GM10266 (cell line): ENCODE measurements around the gene RAB43.
"Not testable (repeated sequence)": the region's sequence is repeated elsewhere in the genome, so short reads cannot be mapped to it uniquely, and the experiment has no call there.

Experiments
- DNase-seq: peaks from one replicate; pipeline ENCODE4 v3.0.0; 2012; ENCODE audit errors: extremely low spot score
- CTCF ChIP-seq: IDR thresholded peaks from 2 replicates; pipeline ENCODE4 v1.5.1; 2012; ENCODE audit warnings: mild to moderate bottlenecking, low read depth; ENCODE audit not compliant: control insufficient read depth, insufficient read depth; ENCODE audit errors: missing control alignments

The RAB43 gene

GRCh38 chr3:129104051-129104450 is 17.6 kb downstream of the RAB43 start:
- TF ChIP-seq CTCF, result no peak
- DNase-seq, result no peak

DNA sequence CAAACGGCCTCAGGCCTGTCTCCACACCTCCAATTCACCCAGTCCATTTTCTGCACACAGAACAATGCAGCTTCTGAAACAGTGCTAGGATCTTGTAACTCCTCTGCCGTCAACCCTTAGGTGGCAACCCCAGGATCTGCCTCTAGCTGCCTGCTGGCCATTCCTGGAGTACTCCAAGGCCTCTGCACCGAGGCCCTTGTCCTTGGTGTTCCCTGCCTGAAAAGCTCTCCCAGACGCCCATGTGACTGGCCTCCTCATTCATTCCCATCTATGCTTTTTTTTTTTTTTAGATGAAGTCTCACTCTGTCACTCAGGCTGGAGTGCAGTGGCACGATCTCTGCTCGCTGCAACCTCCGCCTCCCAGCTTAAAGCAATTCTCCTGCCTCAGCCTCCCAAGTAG is 18.3 kb downstream of the RAB43 start:
- no peak for DNase-seq
- TF ChIP-seq CTCF, result no peak

- no peak for DNase-seq
- TF ChIP-seq CTCF, result no peak
Observed at GRCh38 chr3:129101370-129102138, 20.1 kb downstream of the RAB43 start.

GRCh38 chr3:129100274-129100673 is 21.3 kb downstream of the RAB43 start:
- no peak for TF ChIP-seq CTCF
- DNase-seq, result no peak

DNA sequence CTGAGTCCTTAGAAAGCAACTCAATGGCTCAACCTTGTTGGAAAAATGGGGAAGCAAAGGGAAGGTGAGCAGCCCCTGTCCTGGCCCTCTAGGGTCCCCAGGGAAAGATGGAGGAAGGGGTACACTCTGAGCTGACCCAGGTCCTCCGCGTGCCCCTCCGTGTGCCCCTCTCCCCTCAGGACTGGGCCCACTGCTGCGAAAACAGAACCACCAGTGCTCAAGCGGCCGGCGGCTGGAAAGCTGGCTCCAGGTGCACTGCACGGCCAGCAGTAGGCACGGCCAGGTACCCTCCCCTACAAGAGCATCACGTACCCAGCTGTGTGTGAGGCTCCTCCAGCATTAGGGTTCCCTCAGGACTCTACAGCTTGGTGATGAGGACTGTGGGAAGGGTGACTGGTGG is 26.3 kb downstream of the RAB43 start:
- no peak for DNase-seq
- TF ChIP-seq CTCF, result no peak

GRCh38 chr3:129088312-129088711 is 33.3 kb downstream of the RAB43 start:
- DNase-seq, result not testable (repeated sequence)

DNA sequence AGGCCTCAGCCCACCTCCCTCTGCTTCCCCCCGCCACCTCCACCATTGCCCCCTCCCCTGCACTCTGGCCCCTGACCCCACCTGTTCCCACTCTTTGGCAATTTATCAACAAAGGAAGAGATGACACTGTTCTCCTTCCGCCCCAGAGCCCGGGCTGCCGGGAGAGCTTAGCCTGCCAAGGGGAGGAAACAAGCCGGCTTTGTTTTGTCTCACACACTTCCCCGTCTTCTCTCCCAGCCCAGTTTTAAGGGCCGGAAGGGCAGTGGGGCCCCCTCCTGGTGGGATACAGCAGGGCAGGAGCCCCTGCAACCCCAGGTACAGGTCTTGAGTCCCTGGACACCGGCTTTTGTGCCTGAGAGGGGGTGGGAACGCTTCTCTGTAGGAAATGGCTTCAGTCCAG is 33.7 kb downstream of the RAB43 start:
- DNase-seq, result not testable (repeated sequence)

GRCh38 chr3:129087138-129087702 is 34.4 kb downstream of the RAB43 start:
- TF ChIP-seq CTCF, result no peak

More at GRCh38 chr3:129087138-129087702, 34.4 kb downstream of the RAB43 start:
- no peak for DNase-seq
